CD14-positive monocyte (primary cell): ENCODE results near the gene ANKRD10. TPM values are rescaled to one million over a fixed set of nuclear protein-coding genes. Genes with fewer than 3 reads are reported as not detected.

Experiments
- DNase-seq, 3 donors: peaks; one replicate each; pipeline ENCODE4 v3.0.0-alpha.2; 2011 to 2022
- H2AFZ ChIP-seq: 2 replicates; pipeline ENCODE4 v1.6.0; 2012; ENCODE audit warnings: mild to moderate bottlenecking, low read depth, low read length, inconsistent platforms; ENCODE audit not compliant: insufficient read depth, poor library complexity, severe bottlenecking
- H3K27ac ChIP-seq, 2 donors: 1 replicate in 1 of 2; 2 replicates in 1 of 2; pipeline ENCODE4 v1.5.1; 2012 to 2013; ENCODE audit warnings: low read length in 2 of 2, control low read depth in 1 of 2, inconsistent platforms in 1 of 2, low read depth in 1 of 2, mild to moderate bottlenecking in 1 of 2
- H3K27me3 ChIP-seq, 2 donors: one replicate each; pipeline versions ENCODE4 v1.6.0 to v1.6.1; 2011 to 2013; ENCODE audit warnings: low read length in 2 of 2; ENCODE audit not compliant: control insufficient read depth in 2 of 2, insufficient read depth in 2 of 2
- H3K36me3 ChIP-seq, 2 donors: replicated peaks in 1 of 2; 1 replicate in 1 of 2; 2 replicates in 1 of 2; pipeline versions ENCODE4 v1.5.1 to v1.6.1; 2012 to 2013; ENCODE audit warnings: low read length in 2 of 2, control low read depth in 1 of 2, inconsistent platforms in 1 of 2, mild to moderate bottlenecking in 1 of 2; ENCODE audit not compliant: insufficient read depth in 2 of 2, control insufficient read depth in 1 of 2
- H3K4me1 ChIP-seq, 2 donors: 1 replicate in 1 of 2; 2 replicates in 1 of 2; pipeline versions ENCODE4 v1.5.1 to v1.6.1; 2012 to 2013; ENCODE audit warnings: low read length in 2 of 2, control low read depth in 1 of 2, inconsistent platforms in 1 of 2, mild to moderate bottlenecking in 1 of 2, moderate library complexity in 1 of 2; ENCODE audit not compliant: insufficient read depth in 2 of 2, control insufficient read depth in 1 of 2
- H3K4me2 ChIP-seq: replicated peaks from 2 replicates; pipeline ENCODE3; 2012; ENCODE audit warnings: low read length, moderate library complexity, mild to moderate bottlenecking; ENCODE audit not compliant: poor library complexity, severe bottlenecking; ENCODE audit errors: extremely low read depth
- H3K4me3 ChIP-seq, 3 experiments: fragments of 200-600 bp in 1 of 3; sonication (generic) in 1 of 3; replicated peaks in 1 of 3; 1 replicate in 2 of 3; 2 replicates in 1 of 3; pipeline ENCODE4 v1.5.1; 2011 to 2013; ENCODE audit warnings: low read length in 3 of 3, mild to moderate bottlenecking in 3 of 3, control low read depth in 2 of 3, low read depth in 2 of 3, inconsistent platforms in 1 of 3, moderate library complexity in 1 of 3
- H3K79me2 ChIP-seq: 2 replicates; pipeline ENCODE4 v1.6.0; 2012; ENCODE audit warnings: mild to moderate bottlenecking, control low read depth, inconsistent platforms, low read length, moderate library complexity; ENCODE audit not compliant: insufficient read depth
- H3K9ac ChIP-seq: 2 replicates; pipeline ENCODE4 v1.6.0; 2017; ENCODE audit warnings: low read length, mild to moderate bottlenecking; ENCODE audit not compliant: insufficient read depth, poor library complexity, severe bottlenecking
- H3K9me3 ChIP-seq, 2 donors: replicated peaks in 1 of 2; 1 replicate in 1 of 2; 2 replicates in 1 of 2; pipeline versions ENCODE4 v1.5.1 to v1.6.1; 2012 to 2013; ENCODE audit warnings: low read length in 2 of 2, control low read depth in 1 of 2; ENCODE audit not compliant: control insufficient read depth in 1 of 2, insufficient read depth in 1 of 2
- H4K20me1 ChIP-seq: 2 replicates; pipeline ENCODE4 v1.6.0; 2012; ENCODE audit warnings: mild to moderate bottlenecking, low read length, control low read depth, moderate library complexity; ENCODE audit not compliant: insufficient read depth
- H3K27ac Mint-ChIP-seq, 7 donors: one replicate each; pipeline ENCODE4 v1.8.0; 2020; ENCODE audit warnings: mild to moderate bottlenecking in 7 of 7, mixed read lengths in 7 of 7, moderate library complexity in 6 of 7, inconsistent platforms in 2 of 7
- H3K27me3 Mint-ChIP-seq, 3 donors: one replicate each; pipeline ENCODE4 v1.8.0; 2021 to 2022; ENCODE audit warnings: low read depth in 3 of 3, mild to moderate bottlenecking in 3 of 3, mixed read lengths in 3 of 3, moderate library complexity in 3 of 3, inconsistent platforms in 1 of 3
- H3K36me3 Mint-ChIP-seq, 2 donors: one replicate each; pipeline ENCODE4 v1.8.0; 2020; ENCODE audit warnings: mixed read lengths in 2 of 2, inconsistent platforms in 1 of 2, mild to moderate bottlenecking in 1 of 2
- H3K4me1 Mint-ChIP-seq: one replicate; pipeline ENCODE4 v1.8.0; 2020; ENCODE audit warnings: mild to moderate bottlenecking, mixed read lengths
- H3K4me3 Mint-ChIP-seq, 2 donors: one replicate each; pipeline ENCODE4 v1.8.0; 2020; ENCODE audit warnings: mild to moderate bottlenecking in 2 of 2, mixed read lengths in 2 of 2, moderate library complexity in 1 of 2
- H3K9me3 Mint-ChIP-seq, 7 donors: one replicate each; pipeline ENCODE4 v1.8.0; 2020 to 2022; ENCODE audit warnings: mixed read lengths in 7 of 7, mild to moderate bottlenecking in 6 of 7, moderate library complexity in 6 of 7, inconsistent platforms in 2 of 7
- WGBS: methylation state at CpG from one replicate; pipeline ENCODE4 v1.1.5; 2013; ENCODE audit warnings: missing lambda C conversion rate; ENCODE audit not compliant: insufficient coverage; 5-methylcytosine and 5-hydroxymethylcytosine counted together
- intact Hi-C, 2 donors: fragments of 100-400 bp; cut with micrococcal nuclease; formaldehyde crosslinking; loops; one replicate each; pipeline versions ENCODE4 v1.15.0 to v1.15.1; 2023
- polyA plus RNA-seq, 3 donors: library from polyadenylated mRNA; depleted of rRNA in 1 of 3; unstranded in 2 of 3; stranded (reverse) in 1 of 3; fragments of 300-500 nt in 2 of 3; fragments of >200 nt in 1 of 3; fragmentation: Illumina TruSeq in 2 of 3; gene quantifications; 1 replicate in 2 of 3; 2 replicates in 1 of 3; pipeline ENCODE4 v1.2.3, GENCODE V29; 2012 to 2021
- TF ChIP-seq, protein P1 (sequence below): fragments of 200-600 bp; IDR thresholded peaks from one replicate; pipeline ENCODE4 v1.8.0; 2022; ENCODE audit warnings: antibody characterized with exemption, mild to moderate bottlenecking

Gene ANKRD10
- polyA plus RNA-seq, 3 donors = 30.5 to 79.9 (median 37.2) TPM

GRCh38 chr13:110893571-110893970 lies 21.3 kb downstream of the ANKRD10 start:
- Histone ChIP-seq H3K27ac (no peak overlapping the region), H3K36me3 (peaks cover 23 to 56% of the 10 kb centered on the region in 2 donors), H3K9me3 (no peaks in the 10 kb centered on the region), H3K27me3 (no peaks in the 10 kb centered on the region), H3K4me2 (no peak overlapping the region), H3K4me3 (no peak overlapping the region), H2AFZ (no peak overlapping the region), H3K79me2 (no peaks in the 10 kb centered on the region), H3K9ac (no peak overlapping the region), H3K4me1 (peaks cover 0 to 3% of the 10 kb centered on the region in 2 donors), H4K20me1 (peaks cover 30% of the 10 kb centered on the region)
- TF ChIP-seq, protein P1, sequence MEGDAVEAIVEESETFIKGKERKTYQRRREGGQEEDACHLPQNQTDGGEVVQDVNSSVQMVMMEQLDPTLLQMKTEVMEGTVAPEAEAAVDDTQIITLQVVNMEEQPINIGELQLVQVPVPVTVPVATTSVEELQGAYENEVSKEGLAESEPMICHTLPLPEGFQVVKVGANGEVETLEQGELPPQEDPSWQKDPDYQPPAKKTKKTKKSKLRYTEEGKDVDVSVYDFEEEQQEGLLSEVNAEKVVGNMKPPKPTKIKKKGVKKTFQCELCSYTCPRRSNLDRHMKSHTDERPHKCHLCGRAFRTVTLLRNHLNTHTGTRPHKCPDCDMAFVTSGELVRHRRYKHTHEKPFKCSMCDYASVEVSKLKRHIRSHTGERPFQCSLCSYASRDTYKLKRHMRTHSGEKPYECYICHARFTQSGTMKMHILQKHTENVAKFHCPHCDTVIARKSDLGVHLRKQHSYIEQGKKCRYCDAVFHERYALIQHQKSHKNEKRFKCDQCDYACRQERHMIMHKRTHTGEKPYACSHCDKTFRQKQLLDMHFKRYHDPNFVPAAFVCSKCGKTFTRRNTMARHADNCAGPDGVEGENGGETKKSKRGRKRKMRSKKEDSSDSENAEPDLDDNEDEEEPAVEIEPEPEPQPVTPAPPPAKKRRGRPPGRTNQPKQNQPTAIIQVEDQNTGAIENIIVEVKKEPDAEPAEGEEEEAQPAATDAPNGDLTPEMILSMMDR = no peak
- intact Hi-C loops = no loop called here
- Mint-ChIP-seq H3K27ac (no peak overlapping the region), H3K27me3 (no peaks in the 10 kb centered on the region), H3K36me3 (peaks cover 40 to 61% of the 10 kb centered on the region in 2 donors), H3K4me3 (no peak overlapping the region), H3K4me1 (peaks cover 8% of the 10 kb centered on the region), H3K9me3 (no peaks in the 10 kb centered on the region)
- no CpG with 5 or more reads among the region's 2 CpGs for WGBS
- DNase-seq = no peak

DNA sequence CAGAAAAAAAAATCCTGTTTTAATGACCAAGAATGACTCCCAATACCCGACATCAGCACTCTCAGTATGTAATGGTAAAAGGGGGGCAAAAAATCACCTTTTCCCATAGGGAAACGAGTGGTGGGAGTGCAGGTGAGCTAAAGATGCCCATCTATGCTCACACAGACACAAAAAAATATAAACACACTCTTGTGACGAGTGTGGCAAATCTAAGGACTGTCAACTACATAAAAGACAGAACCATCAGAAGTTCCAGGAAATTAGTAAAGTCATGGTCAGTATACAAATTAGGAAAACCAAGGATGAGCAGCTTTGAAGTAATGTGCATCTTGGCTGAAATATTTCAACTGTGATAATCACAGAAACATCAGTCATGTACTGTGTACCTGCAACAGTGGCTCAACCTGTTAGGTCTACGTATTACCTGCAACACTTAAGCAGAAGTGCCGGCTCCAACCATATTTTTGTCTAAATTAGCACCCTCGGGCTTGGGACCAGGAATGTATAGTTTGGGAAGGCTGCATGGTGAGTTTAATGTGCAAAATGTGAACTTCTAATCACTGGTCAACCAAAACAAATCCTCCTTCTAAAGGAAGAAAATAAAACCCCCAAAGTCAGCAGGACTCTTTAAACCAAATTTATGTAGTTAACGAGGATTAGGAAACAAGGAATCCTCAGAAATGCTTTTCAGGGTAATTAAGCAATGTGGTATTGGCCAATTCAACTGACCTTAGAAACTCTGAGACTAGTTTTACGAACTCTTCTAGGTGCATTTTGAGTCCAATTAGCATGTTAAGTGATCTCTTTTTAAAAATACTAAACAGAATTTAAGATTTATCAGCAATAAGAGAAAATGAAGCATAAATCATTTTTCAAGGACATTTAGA lies 24.3 kb downstream of the ANKRD10 start:
- Histone ChIP-seq H3K27me3 (no peaks in the 10 kb centered on the region), H3K4me2 (no peak overlapping the region), H4K20me1 (peaks cover 9% of the 10 kb centered on the region), H3K79me2 (no peaks in the 10 kb centered on the region), H2AFZ (no peak overlapping the region), H3K36me3 (peaks cover 18 to 33% of the 10 kb centered on the region in 2 donors), H3K4me1 (peaks cover 0 to 3% of the 10 kb centered on the region in 2 donors), H3K27ac (no peak overlapping the region), H3K4me3 (no peak overlapping the region), H3K9ac (no peak overlapping the region), H3K9me3 (no peaks in the 10 kb centered on the region)
- Mint-ChIP-seq H3K27me3 (no peaks in the 10 kb centered on the region), H3K36me3 (peaks cover 25 to 47% of the 10 kb centered on the region in 2 donors), H3K4me3 (no peak overlapping the region), H3K4me1 (peaks cover 8% of the 10 kb centered on the region), H3K9me3 (no peaks in the 10 kb centered on the region), H3K27ac (peak overlapping the region in 2 of 7 donors; percentile 26 to 44)
- WGBS = no CpG with 5 or more reads among the region's 8 CpGs
- TF ChIP-seq, protein P1 = no peak
- intact Hi-C loops = no loop called here
- DNase-seq = no peak
